HG03469 (cell line): Measurements from ENCODE around the gene GUCY1B1.

Experiments
- ATAC-seq: cut with Tn5 transposase; IDR thresholded peaks from one replicate; pipeline ENCODE4 v1.9.1; 2021; ENCODE audit warnings: mild to moderate bottlenecking, moderate library complexity, moderate number of reproducible peaks; ENCODE audit not compliant: unreplicated experiment

Gene GUCY1B1

DNA sequence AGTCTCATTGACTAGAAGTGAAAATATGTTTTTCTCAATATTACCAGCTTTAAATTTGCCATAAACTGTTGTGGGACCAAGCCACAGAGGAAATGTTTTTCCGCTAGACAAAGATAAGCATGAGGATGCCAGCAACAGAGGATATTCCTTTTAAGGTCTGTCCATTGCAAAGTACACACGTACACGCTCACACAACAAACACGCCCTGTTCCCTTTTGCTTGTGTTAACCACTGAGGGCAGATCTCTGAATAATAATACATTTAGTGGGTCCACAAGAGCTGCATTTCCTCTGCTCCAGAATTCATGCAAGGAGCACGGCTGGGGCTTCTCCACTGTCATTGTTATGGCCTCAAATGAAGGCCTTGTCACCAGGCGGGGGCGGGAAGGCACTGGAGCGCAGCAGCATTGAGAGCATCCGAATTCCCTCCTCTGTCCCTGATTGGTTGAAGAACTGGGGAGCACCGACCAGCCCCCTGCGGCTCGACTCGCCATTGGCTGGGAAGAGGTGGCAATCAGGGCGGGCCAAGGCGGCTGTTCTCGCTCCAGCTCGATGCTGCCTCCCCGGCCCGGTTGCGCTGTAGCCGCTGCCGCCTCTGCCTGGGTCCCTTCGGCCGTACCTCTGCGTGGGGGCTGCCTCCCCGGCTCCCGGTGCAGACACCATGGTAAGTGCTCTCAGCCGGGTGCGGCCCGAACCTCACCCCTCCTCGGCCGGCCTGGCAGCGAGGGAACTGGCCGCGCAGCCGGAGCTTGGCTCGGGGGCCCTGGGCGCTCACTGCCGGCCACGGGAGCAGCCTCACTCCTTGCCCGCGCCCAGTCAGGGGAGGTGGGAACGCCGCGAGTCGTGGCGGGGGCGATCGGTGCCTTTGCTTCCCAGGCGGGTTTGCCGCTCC is at the start of gene GUCY1B1:
GUCY1B1 (plus strand) TSS at position 541 of the 891 bp plus-strand sequence; CDS start at position 661, 120 bp downstream.
- ATAC-seq: peak; percentile 92

DNA sequence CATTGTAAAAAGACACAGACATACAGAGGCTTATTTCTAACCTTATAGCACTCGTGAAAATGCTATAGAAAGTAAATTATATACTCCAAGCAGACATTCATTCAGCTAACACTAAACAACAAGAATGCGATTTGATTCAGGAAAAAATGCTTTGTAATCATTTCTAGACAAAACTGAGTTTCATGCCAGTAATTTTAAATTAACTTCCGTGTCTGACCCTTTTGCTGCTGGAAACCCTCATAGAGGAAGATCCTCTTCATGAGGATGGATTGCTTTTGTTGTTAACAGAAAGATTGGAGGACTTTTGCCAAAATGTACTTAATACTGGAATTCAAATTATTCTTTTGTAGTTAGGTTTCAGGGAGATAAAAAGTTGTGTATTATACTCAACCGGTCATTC is 48.9 kb upstream of the GUCY1B1 start:
- no peak for ATAC-seq

DNA sequence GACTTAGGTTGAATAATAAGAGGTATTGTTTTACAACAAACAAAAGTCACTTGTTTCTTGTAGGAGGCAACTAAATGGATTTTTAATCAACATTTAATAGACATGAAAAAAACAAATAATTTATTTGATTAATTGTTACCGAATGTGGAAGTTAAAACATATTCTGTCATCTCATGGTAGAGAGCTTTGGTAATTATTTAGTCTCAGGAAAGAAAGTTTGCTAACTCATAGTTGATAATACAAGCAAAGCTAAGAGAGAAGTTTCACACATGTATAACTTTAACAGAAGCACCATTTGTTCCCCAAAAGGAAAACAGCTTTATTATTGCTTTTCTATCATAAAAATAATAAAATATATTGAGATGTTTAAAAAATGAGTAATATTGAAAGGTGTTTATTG is 47.3 kb upstream of the GUCY1B1 start:
- no peak for ATAC-seq

DNA sequence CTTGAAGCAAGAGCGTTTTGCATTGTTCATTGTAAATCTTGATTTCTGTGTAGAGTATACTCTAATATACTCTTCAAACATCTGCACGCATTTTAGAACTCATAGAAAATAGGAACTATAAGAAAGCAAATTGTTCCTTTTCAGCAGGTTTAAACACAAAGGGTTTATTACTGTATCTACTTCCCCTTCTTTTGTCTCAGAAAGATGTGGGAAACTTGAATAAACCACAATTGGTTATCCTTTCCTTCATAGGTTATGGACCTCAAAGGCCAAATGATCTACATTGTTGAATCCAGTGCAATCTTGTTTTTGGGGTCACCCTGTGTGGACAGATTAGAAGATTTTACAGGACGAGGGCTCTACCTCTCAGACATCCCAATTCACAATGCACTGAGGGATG is 46.0 kb upstream of the GUCY1B1 start:
- ATAC-seq: no peak

DNA sequence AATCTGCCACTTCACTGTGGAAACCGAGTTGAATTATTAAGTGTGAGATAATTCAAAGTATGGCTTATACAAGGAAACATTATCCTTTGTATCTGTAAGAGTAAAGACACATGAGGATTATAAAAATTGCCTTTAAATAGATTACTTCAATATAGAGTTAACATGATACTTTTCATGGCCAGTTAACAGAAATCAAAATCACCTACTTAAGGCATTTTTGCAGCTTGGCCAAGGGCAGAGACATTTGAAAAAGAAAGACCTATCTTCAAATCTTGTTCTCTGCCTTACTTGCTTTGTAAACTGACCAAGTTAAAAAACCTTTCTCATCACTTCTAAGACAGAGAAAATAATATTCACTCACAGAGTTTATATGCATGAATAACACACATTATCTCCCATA is 44.9 kb upstream of the GUCY1B1 start:
- ATAC-seq: no peak

DNA sequence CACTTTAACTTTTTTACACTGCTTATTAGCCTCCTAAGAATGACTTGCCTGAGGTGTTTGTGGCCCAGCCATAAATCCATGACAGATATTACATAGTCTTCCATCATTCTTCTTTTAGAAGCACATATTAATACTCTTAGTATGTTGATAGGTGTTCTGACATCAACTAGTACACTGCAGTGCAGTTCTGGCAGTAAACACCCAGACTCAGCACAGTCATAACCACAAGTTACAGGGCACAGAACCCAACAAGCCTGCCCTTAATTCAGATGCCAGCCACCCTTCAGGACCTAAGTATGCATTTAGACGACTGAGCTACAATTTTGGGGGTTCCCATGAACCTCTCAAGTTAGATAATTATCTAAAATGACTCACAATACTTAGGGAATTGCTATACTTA is 36.5 kb upstream of the GUCY1B1 start:
- no peak for ATAC-seq

DNA sequence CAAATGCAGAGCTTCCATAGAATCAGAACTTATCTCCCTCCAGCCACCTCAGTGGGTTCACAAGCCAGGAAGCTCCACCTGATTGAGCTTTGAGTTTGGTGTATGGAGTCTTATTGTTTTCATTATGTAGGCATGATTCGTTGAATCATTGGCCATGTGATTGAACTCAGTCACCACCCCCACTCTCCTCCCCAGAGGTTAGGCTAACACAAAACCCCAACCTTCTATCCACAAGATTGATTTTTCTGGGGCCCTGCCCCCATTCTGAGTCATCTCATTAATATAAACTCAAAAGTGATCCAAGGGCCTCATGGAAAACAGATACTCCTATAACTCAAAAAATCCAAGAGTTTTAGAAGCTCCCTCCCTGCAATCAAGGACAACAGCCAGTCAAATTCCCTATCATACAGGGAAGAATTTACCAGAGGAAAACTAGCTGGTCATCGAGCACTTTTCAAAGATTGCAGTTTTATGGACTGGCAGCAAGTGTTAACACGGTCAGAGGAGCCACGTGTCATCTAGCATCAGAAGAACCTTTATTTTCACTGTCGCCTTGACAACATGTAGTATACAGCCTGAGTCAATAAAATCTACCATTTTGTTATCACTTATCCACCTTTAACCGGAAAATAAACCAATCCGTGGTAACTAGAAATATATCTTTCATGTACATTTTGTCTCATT is 35.9 kb upstream of the GUCY1B1 start:
- no peak for ATAC-seq

DNA sequence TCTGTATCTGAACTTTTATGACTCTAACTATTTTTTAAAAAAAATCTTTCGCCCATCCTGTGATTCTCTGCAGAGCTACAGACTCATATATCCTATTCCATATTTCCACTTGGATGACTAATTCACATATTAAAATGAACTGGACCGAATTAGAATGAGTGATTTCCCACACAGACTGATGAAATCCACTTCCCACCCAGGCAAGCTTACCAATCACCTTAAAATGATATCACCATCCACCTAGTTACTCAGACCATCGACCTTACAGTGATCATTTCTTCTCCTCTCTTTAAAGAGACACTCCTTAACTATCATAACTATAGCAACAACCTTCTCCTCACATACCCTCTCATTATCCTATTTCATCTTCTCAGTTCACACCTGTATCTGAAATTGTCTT is 34.1 kb upstream of the GUCY1B1 start:
- no peak for ATAC-seq

DNA sequence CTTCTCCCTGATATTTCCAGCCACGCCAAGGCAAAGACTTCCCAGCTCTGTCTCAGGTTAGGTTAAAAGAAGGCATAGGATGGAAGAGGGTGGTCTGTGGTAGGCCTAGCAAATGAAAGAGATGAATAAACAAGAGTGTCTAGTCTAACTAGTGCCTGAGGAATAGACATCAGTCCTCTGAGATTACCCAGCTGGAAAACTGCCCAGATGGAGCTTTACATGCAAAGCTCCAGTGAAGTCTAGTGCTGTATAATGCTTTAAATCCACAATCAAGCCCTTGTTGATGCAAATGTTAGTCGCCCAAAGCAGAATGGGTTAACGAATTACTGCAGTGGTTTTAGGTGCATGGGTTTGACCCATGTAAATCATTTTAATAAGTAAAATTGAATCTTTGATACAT is 24.8 kb upstream of the GUCY1B1 start:
- no peak for ATAC-seq

DNA sequence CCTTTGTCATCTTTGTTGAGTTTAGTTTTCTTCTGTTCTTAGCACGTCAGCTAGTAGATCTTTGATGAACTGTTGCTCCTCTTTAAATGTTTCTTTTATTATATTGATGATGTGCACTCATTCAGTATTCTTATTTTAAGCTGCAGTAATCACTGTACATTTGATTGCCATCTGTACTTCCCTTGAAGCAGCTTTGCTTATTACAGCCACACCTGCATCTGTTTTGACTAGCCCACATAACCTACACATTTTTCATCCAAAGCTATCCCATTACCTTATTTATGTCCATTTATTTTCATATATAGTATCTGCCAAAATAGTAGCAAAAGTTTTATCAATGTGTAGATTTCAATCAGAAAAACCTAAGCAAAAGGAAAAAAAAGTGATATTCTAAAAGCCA is 23.9 kb upstream of the GUCY1B1 start:
- ATAC-seq: no peak

DNA sequence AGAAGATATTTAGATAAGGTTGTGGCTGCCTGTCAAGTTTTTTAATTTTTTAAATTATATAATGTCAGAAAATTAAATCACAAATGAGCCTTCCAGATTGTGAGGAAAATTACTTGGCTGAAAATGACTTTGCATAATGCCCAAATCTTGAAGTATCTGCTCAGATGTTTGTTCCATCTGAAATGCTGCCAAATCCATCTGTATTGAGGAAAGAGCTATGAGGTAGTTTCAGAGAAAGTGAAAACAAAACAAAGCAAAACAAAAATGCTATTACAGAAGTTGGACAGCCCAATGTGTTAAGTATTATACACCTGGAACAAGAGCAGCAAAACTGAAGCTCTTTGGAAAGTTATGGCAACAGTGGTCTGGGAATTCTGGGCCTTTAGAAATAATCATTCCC is 23.3 kb upstream of the GUCY1B1 start:
- no peak for ATAC-seq

DNA sequence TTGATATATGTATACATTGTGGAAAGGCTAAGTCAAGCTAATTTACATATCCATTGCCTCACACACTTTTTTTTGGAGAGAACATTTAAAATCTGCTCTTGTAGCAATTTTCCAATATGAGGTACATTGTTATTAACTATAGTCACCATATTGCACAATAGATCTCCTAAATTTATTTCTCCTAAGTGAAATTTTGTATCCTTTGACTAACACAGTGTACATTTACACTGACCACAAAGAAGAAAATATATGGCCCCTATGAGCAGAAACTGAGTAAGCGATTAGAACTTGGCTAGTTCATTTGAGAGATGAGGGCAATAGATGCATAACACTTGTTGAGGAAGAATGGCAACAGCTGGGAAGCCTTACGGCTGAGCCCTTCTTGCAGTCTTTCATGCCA is 20.3 kb upstream of the GUCY1B1 start:
- no peak for ATAC-seq

DNA sequence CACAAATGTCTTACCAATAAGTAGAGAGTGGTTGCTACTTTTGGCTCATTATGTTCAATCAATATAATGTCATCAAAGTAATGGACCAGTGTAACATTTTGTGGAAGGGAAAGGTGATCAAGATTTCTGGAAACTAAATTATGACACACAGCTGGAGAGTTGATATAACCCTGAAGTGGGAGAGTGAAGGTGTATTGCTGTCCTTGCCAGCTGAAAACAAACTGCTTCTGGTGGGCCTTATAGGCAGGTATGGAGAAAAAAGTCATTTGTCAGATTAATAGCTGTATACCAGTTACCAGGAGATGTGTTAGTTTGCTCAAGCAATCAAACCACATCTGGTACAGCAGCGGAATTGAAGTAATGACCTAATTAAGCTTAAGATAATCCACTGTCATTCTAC is 17.3 kb upstream of the GUCY1B1 start:
- no peak for ATAC-seq

DNA sequence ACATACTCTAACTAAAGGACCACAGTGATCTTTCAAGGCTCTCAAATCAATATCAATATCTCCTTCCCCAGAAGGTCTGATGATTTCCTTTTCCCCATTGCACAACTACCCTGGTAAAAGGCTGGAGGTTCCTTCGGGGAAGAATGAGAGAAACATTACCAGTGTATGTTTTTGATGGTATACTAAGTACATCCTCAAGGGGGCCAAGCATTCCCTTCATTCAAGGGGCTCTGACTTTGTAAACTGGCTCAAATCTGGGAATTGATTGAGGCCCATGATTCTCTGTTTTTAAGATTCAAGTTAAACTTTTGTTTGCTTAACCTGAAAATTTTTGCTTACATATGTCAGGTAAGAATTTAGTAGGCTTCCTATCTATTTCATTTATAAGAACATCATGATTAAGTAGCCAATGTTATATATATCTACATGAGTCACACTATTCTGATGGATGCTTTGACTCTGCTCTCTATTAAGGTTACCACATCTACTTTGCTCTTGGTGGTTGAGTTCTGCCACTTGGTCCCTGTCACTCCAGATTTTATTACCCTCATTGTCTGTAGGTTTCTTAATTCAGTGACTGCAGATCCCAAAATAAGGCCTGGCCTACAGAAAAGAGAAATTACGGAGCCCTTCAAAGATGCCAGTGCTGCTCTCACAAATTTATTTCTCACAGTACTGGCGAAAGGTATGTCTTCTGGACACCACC is 16.4 kb upstream of the GUCY1B1 start:
- no peak for ATAC-seq

DNA sequence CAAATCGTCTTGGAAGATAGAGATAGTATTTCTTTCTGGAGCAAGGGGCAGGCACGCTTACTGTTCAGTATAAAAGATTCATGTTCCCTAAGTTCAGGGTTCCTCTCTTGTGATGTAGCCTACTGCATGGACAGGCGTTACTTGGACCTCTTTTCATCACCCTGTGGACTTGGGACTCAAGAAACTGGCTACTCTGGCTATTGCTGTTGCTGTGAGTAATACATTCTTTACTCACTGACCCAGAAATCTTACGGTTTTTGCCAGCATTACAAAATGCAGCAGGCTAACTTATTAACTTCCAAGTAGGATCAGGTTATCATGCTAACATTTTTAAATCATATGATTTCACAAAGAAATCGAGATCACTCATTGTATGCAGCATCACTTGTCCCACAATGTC is 12.8 kb upstream of the GUCY1B1 start:
- ATAC-seq: no peak

DNA sequence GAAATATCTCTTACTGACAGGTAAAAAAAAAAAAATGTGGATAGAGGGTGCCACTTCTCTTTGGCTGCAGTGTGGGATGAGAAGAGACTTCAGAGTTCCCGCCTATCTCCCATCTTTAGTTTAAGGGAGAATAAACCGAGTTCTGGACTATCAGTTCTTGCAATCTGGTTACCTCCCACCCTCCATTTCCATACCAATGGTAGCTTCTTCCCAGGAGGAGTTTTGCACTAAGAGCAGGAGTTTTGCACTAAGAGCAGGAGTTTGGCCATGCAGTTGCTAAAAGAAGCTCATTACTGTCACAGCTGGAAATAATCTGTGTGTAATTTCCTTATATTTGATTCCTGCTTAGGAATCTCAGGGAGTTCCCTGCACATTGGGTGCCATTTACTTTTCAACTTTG is 10.8 kb upstream of the GUCY1B1 start:
- no peak for ATAC-seq

DNA sequence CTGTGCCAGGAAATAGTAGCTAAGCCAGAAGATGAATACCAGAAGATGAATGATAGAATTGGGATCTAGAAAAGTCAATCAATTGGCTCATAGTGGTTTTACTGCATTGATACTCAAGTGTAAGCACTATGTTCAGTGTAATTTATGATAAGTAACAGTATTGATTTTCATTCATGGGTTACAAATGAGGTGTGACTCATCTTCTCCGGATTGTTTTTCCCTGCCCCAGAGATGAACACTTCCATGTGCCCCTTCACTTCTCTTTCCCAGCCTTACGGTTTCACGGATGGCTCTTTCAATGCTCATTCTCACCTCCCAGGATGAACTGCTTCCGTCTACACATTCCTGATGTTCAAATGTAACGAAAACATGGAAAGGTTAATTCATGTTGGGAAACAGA is 9.8 kb upstream of the GUCY1B1 start:
- no peak for ATAC-seq

DNA sequence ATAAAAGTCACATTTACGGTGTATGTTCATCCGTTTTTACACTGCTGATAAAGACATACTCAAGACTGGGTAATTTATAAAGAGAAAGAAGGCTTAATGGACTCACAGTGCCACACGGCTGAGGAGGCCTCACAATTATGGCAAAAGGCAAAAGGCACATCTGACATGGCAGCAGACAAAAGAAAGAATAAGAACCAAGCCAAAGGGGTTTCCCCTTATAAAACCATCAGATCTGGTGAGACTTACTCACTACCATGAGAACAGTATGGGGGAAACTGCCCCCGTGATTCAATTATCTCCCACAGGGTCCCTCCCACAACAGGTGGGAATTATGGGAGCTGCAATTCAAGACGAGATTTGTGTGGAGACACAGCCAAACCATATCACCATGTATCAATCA is 7.3 kb upstream of the GUCY1B1 start:
- no peak for ATAC-seq

DNA sequence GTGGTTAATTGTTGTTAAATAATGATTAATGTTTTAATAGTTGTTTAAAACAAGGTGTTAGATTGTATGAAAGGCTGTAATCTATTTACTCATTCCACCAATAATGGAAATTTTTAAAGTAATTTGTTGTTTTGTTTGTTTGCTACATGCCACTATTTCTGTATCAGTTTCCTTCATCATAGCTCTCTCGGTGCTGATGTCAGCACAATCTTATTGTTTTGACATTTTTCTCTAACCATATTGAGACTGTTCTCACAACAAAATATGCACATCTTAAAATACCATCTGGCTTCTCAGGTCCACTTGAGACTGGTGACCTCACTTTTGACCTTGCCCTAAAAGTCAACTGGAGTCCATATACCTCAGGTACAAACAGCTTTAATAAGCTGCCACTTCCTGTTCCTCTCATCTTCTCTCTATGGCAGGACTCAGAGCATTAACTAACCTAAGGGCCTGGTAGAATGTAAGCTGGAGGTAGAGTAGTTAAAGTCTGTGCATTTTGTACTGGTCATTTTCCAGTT is 1.0 kb upstream of the GUCY1B1 start:
- no peak for ATAC-seq

DNA sequence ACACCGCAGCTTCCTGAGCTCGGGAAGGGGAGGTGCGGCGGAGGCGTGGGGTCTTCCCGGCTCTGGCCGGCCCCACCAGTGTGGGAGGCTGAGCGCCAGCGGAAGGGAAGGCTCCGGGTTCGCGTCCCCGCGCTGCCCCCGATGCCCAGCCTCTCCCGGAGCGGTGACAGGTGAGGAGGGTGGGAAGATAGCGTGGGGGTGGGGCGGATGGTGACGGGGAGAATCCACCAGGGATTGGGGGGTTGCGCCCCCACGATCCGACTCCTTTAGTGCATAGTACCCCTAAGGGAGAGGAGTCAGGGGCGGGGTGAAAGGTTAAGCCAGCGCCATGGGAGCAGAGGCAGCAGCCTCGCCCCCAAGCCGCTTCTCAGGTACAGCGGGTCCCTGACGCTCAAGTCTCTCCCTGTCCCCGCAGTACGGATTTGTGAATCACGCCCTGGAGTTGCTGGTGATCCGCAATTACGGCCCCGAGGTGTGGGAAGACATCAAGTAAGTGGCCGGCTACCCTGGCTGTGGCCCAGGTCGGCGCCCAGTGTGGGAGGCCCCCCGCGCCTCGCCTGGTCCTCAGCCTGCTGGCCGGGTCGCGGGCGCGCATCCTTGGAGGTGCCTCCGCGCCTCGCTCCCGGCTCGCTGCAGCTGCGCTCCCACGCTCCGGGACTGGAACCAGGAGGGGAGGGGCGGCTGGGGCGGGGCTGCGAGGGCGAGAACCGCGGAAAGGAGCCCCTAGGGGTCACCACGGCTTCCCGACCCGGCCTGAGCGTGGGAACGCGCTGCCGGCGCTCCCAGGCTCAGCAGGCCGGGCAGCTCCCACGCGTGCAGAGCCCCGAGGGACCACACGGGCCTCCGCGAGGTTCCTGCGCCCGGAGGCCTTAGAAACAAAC is 791 bp downstream of the GUCY1B1 start:
- no peak for ATAC-seq

DNA sequence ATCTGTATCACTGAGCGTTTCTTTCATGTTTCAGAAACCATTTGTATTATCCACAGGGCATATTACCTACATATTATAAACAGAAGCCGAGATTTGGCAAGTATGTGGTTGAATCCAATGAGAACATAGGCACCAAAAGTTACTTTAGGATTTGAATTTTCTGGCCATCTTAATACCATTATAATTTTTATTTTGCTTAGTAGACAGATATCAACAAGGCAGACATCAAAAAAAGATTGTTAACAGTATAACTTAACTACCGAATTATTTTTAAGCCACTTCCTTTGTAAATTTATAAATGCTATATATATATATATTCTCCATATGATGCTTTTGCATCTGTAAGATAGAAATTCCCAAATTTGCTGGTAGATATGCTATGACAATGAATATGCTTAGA is 2.2 kb downstream of the GUCY1B1 start:
- no peak for ATAC-seq
